Measurements from ENCODE around the gene SUFU. TPM values are rescaled to one million over a fixed set of nuclear protein-coding genes. Genes with fewer than 3 reads are reported as not detected.

The SUFU gene
- total RNA-seq, 1 donor from 2014 or later, result 12.5 TPM

GRCh38 chr10:102657984-102658724, 154.4 kb downstream of the SUFU start:
- peak overlapping the region; percentile 33 for H3K27ac ChIP-seq
- DNase-seq (ENCODE audit: extremely low spot score in 2 of 2), result no peak
- H3K9me3 ChIP-seq, result no peaks in the 10 kb centered on the region
- intact Hi-C loops (cut with DNase I), result no loop called here
- H3K4me1 ChIP-seq, result peaks cover 50% of the 10 kb centered on the region
- TF ChIP-seq POLR2AphosphoS5 (IDR thresholded peaks at IDR 0.05; ENCODE audit: insufficient read depth in 1 of 2, low read depth in 1 of 2) (peak in 1 of 2 donors; percentile 25), CTCF (IDR thresholded peaks at IDR 0.05) (no peak)
- no peaks in the 10 kb centered on the region for H3K27me3 ChIP-seq
- H3K36me3 ChIP-seq, result peaks cover 0 to 42% of the 10 kb centered on the region in 2 donors
- H3K4me3 ChIP-seq, result no peak overlapping the region

GRCh38 chr10:102658802-102659201, 155.0 kb downstream of the SUFU start:
- H3K4me3 ChIP-seq, result no peak overlapping the region
- no peaks in the 10 kb centered on the region for H3K9me3 ChIP-seq
- intact Hi-C loops (cut with DNase I), result no loop called here

GRCh38 chr10:102660888-102661657, 157.3 kb downstream of the SUFU start:
- no peaks in the 10 kb centered on the region for H3K27me3 ChIP-seq
- H3K4me1 ChIP-seq, result peaks cover 41% of the 10 kb centered on the region
- H3K36me3 ChIP-seq, result peaks cover 0 to 24% of the 10 kb centered on the region in 2 donors
- intact Hi-C loops (cut with DNase I), result no loop called here
- H3K4me3 ChIP-seq, result peak overlapping the region; percentile 18 to 23
- TF ChIP-seq POLR2A (IDR thresholded peaks at IDR 0.05), result no peak
- peak in 1 of 2 donors; percentile 73 for TF ChIP-seq POLR2AphosphoS5 (IDR thresholded peaks at IDR 0.05; ENCODE audit: insufficient read depth in 1 of 2, low read depth in 1 of 2)
- no peak for TF ChIP-seq CTCF (IDR thresholded peaks at IDR 0.05)
- no peaks in the 10 kb centered on the region for H3K9me3 ChIP-seq
- H3K27ac ChIP-seq, result peak overlapping the region; percentile 69
- no peak for DNase-seq (ENCODE audit: extremely low spot score in 2 of 2)

More at GRCh38 chr10:102658802-102659201, 155.0 kb downstream of the SUFU start:
- Histone ChIP-seq H3K4me1 (peaks cover 46% of the 10 kb centered on the region), H3K27ac (no peak overlapping the region), H3K27me3 (no peaks in the 10 kb centered on the region), H3K36me3 (peaks cover 0 to 40% of the 10 kb centered on the region in 2 donors)
- no peak for DNase-seq (ENCODE audit: extremely low spot score in 2 of 2)
- TF ChIP-seq POLR2AphosphoS5 (IDR thresholded peaks at IDR 0.05; ENCODE audit: insufficient read depth in 1 of 2, low read depth in 1 of 2) (no peak), POLR2A (IDR thresholded peaks at IDR 0.05) (no peak), CTCF (IDR thresholded peaks at IDR 0.05) (no peak)

- no peak for DNase-seq (ENCODE audit: extremely low spot score in 2 of 2)
- peaks cover 0 to 19% of the 10 kb centered on the region in 2 donors for H3K36me3 ChIP-seq
- TF ChIP-seq POLR2A (IDR thresholded peaks at IDR 0.05) (no peak), POLR2AphosphoS5 (IDR thresholded peaks at IDR 0.05; ENCODE audit: insufficient read depth in 1 of 2, low read depth in 1 of 2) (no peak), CTCF (IDR thresholded peaks at IDR 0.05) (no peak)
- H3K27ac ChIP-seq, result peak overlapping the region; percentile 69
- intact Hi-C loops (cut with DNase I), result no loop called here
- H3K9me3 ChIP-seq, result no peaks in the 10 kb centered on the region
- no peaks in the 10 kb centered on the region for H3K27me3 ChIP-seq
- peak overlapping the region in 1 of 2 donors; percentile 23 for H3K4me3 ChIP-seq
- peaks cover 38% of the 10 kb centered on the region for H3K4me1 ChIP-seq
Measured at GRCh38 chr10:102661658-102662028, 157.9 kb downstream of the SUFU start.

All from vagina (tissue), 2 donors.